GM18502 (cell line): ENCODE results near the gene YTHDF2.
"Not testable (repeated sequence)": the region's sequence is repeated elsewhere in the genome, so short reads cannot be mapped to it uniquely, and the experiment has no call there.

Source experiments
- ATAC-seq: cut with Tn5 transposase; IDR thresholded peaks from one replicate; pipeline ENCODE4 v1.9.1; 2021; ENCODE audit warnings: mild to moderate bottlenecking; ENCODE audit not compliant: unreplicated experiment, poor library complexity

YTHDF2 gene

DNA sequence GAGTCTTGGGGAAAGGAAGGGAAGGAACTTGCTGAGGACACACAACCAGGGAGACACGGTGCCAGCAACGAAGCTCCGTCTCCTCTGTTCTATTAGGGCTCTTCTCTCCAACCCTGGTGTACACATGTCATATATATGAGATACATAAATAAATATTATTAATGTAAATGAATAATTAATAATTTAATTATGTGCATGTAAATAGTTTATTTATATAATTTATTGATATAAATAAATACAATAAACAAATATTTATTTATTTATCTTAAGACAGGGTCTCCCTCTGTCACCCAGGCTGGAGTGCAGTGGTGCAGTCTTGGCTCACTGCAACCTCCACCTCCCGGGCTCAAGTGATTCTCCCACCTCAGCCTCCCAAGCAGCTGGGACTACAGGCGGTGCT, 57.8 kb downstream of the YTHDF2 start:
- ATAC-seq = not testable (repeated sequence)

DNA sequence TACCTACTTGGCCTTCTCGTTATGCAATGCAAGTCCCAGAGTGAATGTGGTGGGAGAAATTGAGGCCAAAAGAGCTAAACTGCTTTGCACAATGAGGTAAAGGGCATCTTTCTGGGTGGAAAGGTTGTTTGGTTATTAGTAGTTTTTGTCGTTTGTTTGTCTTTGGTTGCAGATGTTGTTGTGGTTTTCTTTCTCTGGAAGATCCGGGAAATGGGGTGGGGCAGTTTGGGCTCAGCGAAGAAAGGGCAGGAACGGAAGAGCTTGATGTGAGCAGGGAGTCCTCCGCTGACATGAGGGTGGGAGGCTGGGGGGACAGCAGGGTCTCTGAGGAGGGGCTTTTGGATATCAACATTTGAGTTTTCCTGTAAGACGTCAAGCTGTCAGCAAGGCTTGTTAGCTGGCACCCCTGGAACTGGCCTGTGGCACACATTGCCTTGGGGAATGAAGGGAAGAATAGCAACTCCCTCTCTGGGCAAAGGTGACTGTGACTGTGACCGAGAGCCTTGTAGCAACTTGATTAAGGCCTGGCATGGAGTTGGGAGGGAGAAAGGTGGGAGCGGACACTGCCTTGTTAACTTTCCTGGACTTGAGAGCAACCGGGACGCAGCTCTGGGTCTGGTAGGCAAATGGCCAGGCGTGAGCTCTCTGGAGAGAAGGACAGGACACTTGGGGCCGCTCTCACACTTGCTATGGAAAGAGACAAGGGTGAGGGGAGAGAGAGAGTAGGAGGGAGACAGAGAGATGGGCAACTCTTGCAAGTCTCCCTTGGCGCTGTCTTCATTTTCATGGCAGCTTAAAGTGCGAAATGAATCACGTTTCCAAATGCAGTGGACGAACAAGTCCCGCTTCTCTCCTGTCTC, 59.8 kb downstream of the YTHDF2 start:
- no peak for ATAC-seq

DNA sequence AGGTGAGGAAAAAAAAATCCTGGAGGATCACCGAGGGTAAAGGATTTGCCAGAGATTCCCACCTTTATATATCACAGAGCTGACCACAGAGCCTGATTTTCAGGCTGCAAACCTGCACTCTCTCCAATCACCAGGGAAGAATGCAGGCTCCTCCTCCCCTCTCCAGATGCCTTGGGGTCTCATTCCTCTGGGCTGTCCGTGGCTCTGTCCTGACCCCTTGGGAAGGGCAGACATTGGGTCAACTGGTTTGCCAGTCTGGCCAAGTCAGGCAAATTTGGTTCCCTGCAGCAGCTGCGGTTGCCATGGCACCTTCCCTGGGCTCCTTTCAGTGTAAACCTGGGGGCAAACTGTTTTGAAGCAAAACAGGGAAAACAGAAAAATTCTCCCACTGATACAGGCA, 63.6 kb downstream of the YTHDF2 start:
- no peak for ATAC-seq

DNA sequence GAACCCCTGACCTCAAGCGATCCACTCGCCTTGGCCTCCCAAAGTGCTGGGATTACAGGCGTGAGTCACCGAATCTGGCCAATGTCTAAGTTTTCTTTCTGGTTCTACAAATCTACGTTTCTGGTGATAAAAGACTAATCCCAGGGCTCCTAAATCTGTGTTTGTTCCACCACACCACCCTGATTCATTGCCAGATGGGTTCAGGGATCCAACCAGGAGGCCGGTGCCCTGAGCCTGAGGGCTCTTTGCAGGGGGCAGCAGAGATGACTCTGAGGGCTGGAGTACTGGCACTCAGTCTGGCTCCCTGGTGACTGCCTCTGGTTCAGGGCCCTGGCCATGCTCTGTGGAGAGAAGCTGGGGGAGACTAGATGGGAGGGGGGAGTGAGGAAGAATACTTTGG, 64.7 kb downstream of the YTHDF2 start:
- ATAC-seq = no peak

DNA sequence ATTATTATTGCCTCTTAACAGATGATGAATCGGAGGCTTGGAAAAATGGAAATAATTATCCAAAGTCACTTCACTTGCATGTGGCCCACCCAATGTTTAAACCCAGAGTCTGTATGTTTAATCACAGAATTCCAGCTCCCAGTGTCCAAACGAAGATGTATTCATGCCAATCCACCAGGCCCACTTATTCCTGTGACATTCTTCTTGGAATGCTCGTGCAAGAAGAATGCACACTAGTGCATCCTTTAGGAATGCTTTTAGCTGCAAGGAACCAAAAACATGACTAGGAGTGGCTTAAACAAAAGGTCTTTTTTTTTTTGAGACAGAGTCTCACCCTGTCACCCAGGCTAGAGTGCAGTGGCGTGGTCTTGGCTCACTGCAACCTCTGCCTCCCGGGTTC, 66.3 kb downstream of the YTHDF2 start:
- no peak for ATAC-seq

DNA sequence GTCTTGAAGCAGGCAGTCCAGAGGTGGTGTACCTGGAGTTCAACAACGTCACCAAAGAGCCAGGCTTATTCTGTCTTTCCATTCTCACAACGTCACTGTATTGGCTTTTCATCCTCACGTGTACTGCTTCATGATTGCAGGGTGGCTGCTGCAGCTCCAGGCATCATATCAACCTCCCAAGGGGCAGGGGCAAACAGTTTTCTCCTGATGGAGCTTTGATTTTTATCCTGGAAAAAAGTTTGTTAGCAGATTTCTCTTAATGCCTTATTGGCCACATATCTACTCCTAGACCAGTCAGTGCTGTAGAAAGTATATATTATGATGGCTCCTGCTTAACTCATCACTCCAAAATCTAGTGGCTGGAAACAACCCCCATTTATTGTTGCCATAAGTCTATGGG, 66.9 kb downstream of the YTHDF2 start:
- no peak for ATAC-seq

DNA sequence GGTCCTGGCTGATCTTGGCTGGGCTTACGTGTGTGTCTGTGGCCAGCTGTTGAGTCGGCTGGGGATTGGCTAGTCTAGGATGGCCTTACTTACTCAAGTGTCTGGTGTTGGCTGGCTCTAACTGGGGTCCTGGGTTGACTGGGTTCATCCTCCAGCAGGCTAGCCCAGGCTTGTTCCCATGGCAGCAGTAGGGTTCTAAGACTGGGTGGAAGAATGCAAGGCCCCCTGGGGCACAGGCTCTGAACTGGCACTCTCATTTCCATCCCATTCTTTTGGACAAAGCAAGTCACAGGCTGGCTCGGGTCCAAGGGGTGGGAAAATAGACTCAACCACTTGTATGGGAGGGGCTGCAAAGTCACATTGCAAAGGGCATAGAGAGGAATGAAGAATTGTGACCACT, 67.3 kb downstream of the YTHDF2 start:
- ATAC-seq = no peak

DNA sequence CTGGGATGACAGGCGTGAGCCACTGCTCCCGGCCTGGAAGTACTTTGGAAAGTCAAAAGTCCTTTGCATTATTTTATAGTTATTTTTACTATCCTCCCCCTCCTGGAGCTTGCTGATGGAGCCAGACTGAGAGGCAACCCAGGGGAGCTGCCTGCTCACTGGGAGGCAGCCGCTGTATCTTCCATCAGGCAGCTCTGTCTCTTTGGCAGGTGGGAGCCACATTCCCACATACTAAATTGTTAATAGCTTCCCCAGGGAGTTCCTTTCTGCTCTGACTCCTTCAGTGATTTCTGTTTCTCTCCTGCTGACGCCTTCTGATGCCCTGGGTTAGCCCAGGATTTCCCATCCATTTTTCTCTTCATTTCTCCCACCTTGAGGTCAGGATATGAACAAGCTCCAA, 70.3 kb downstream of the YTHDF2 start:
- ATAC-seq = no peak

DNA sequence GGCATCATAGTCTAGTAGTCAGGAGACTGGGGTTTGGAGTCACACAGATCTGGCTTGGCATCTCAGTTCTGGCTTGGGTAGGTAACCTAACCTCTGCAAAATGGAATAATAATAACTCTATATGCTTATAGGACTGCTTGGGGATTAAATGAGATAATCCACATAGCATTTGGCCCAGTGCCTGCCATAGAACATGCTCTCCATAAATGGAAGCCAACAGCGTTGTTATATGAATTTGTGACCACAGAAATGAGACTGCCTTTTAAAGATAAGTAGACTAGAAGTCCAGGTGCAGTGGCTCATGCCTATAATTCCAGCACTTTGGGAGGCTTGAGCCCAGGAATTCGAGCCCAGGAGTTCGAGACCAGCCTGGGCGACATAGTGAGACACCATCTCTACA, 71.2 kb downstream of the YTHDF2 start:
- ATAC-seq = no peak

DNA sequence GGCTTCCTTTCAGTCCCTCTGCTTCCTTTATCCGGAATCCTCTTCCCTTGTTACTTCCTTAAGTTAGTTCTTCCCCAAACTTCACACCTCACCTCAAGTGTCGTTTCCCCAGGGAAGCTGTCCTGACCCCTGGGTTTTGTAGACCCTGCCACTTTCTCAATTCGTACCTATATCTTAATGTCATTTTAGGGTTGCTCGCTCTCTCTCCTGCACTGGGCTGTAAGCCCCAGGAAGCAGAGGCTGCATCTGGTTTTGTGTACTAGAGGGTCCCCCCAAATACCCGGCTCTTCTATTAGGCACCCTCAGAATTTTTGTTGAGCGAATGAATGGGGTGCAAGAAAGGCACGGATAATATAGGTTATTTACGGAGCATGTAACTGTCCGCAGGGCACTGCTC, 74.6 kb downstream of the YTHDF2 start:
- no peak for ATAC-seq

DNA sequence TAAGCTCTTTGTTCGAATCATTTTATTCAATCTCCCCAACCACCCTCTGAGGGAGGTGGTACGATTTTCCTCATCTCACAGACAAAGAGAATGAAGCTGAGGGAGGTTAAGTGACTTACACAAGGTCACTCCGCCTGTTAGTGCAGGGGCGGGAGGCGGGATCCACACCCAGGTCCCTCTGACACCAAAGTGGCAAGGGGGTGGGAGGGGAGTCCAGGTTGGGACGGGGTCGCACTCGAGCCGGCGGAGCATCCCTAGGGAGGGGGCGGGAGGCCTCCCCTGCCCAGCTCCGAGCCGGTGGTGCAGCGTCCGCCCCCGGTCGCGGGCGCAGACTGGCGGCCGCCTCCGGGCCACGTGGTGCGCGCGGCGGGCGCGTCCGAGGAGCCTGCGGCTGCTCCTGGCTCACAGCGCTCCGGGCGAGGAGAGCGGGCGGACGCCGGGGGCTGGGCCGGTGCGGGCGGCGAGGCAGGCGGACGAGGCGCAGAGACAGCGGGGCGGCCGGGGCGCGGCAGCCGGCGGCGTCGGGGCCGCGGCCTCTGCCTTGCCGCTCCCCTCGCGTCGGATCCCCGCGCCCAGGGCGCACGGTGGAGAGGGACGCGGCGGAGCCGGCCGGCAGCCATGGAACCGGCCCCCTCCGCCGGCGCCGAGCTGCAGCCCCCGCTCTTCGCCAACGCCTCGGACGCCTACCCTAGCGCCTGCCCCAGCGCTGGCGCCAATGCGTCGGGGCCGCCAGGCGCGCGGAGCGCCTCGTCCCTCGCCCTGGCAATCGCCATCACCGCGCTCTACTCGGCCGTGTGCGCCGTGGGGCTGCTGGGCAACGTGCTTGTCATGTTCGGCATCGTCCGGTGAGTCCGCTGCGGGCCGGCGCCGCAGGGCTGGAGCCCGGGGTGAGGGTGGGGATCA, 75.3 kb downstream of the YTHDF2 start, which contains the start of gene OPRD1:
Gene OPRD1 (plus strand): TSS at position 405 of the 903 bp plus-strand sequence. CDS start 214 bp downstream, at position 619.
- ATAC-seq = no peak

DNA sequence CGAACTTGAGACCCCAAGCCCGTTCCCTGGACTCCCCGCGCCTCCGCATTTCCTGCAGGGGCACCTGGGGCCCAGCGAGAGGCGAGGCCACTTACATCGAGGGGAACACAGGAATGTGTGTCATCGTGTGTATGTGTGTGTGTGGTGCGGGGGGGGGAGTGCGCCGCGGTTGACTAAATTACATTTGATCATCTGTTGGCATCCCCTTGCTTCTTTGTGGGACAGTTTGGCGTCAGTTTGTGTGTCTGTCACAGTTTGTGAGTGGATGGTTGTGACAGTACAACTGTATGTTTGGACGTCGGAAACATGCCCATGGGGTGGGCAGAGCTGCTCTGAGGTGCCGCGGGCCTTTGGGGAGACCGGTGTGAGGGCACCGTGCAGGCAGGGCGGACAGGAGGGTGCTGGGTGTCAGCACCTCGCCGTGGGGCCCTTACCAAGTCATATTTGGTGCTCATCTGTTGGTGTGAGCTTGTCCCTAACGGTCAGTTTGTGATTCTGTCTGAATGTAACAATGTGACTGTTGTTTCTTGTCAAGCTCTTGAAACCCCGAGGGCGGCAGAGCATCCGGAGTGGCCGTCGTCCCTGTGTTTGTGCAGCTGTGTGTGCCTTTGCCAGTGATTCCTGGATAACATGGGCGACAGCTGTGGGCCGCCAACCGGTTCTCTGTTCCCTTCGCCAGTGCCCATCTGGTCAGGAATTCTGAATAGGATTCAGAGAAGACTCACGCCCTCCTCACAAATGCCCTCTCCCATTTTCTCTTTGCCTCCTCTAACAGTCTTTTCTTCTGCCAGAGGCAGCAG, 76.1 kb downstream of the YTHDF2 start:
- no peak for ATAC-seq

DNA sequence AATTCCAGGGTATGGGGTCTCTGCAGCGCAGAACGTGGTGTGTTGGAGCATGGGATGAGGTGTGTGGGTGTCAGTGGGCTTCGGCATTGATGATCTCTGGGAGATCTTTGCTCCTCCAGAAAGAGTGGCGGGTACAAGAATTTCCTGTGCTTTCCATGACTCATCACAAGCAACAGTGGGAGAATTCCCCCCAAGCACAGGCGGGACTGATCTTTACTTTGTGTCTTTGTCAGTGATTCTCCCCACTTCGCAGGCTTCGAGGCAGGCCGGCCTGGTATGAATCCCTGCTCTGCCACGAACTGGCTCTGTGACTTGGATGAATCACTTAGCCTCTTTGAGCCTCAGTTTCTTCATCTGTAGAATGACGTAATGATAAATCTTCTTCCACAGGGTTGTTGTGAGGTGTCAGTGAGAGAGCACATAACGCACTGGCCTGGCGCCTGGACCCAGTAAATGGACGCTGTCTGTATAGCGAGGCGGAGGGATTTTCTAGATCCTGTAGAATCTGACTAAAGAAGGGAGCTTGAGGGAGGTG, 77.3 kb downstream of the YTHDF2 start:
- no peak for ATAC-seq

DNA sequence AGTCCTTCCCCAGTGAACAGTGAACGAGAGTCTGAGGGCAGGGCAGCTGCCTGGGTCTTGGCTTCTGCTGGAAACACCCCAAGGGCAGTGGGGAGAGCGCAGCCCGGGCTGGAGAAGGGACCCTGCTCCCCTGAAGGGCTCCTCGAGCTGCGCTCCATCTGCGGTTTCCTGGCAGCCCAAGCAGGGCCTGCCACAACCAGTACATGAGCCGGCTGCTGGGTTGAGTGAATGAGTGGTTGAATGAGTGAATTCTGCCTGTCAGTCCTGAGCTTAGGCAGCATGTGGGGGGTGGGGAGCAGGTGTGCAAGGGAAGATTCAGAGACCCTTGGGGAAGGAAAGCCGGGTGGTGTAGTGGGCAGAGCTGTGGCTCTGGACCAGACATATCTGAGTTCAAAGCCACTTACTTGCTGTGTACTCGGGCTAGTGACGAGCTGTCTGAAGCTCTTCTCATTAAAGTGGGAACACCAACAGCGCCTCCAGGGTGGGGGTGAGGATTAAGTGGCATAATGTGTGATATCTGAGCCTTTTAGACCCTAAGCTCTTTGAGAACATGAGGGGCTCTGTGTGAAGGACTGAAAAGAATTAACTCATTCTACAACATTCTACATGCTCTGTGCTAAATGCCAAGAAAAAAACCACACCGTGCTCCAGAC, 78.9 kb downstream of the YTHDF2 start:
- no peak for ATAC-seq

DNA sequence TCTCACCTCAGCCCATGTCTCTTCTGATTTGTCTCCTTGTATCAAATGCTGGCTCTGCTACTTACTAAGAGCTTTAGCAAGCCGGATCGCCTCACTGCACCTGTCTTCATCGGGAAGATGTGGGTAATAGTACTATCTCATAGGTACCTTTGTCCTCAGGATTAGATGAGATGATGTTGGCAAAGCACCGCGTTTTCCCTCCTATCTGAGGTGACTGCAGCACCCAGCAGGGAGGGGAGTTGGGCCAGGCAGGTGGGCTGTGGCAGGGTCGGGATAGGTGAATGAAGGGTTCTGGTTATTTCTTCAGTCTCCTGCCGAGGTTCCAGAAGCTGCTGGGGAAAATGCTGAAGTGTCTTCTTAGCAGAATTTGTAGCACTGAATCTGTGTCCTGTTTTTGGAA, 80.4 kb downstream of the YTHDF2 start:
- no peak for ATAC-seq

DNA sequence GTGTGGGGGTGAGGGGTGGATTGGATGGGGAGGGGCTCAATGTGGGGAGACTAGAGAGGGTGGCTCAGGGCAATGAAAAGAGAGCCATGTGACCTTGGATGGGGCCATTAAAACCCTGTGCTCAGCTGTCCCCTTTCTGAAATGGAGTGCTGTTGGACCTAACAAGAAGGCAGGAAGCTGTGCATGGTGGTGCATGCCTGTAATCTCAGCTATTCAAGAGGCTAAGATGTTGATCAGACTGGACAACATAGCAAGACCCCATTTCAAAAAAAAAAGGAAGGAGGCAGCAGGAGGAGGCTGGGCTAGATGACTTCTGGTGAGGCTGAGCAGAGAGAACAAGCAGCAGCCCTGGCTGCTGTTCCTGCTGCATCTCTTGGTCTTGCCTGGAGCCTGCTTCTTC, 82.3 kb downstream of the YTHDF2 start:
- no peak for ATAC-seq
